Peyer's patch (tissue), 4 donors: ENCODE results near the gene ARMH4.

Experiments
- CTCF ChIP-seq, 6 experiments: fragments of 450-650 bp in 4 of 6; fragments of 200-600 bp in 2 of 6; sonication (generic) in 1 of 6; IDR thresholded peaks; one replicate each; pipeline ENCODE4 v1.5.1; 2017 to 2019; ENCODE audit warnings: antibody characterized with exemption in 6 of 6, mild to moderate bottlenecking in 3 of 6, moderate library complexity in 1 of 6
- POLR2A ChIP-seq, 2 donors: fragments of 450-650 bp; IDR thresholded peaks; one replicate each; pipeline ENCODE4 v1.5.1; 2017; ENCODE audit warnings: antibody characterized with exemption in 2 of 2, mild to moderate bottlenecking in 2 of 2, moderate library complexity in 2 of 2

- TF ChIP-seq CTCF (IDR thresholded peaks at IDR 0.05), result no peak
- TF ChIP-seq POLR2A (IDR thresholded peaks at IDR 0.05), result no peak
Measured at GRCh38 chr14:58198086-58198485, 46.1 kb upstream of the ARMH4 start.
